Epithelial cell of esophagus (primary cell): ENCODE results near the gene MASP1.

ENCODE experiments used
- DNase-seq: peaks from one replicate; pipeline ENCODE4 v3.0.0; 2010; ENCODE audit warnings: low read depth
- H3K4me3 ChIP-seq: 2 replicates; pipeline ENCODE4 v1.5.1; 2011; ENCODE audit warnings: mild to moderate bottlenecking, low read length, control low read depth
- TF ChIP-seq, protein P1 (sequence below): IDR thresholded peaks from 2 replicates; pipeline ENCODE4 v1.5.1; 2011; ENCODE audit warnings: low read depth, mild to moderate bottlenecking, low read length, control low read depth, inconsistent platforms; ENCODE audit not compliant: insufficient read depth; ENCODE audit errors: missing control alignments

Gene MASP1

GRCh38 chr3:187267306-187267705, 24.2 kb downstream of the MASP1 start:
- TF ChIP-seq, protein P1, sequence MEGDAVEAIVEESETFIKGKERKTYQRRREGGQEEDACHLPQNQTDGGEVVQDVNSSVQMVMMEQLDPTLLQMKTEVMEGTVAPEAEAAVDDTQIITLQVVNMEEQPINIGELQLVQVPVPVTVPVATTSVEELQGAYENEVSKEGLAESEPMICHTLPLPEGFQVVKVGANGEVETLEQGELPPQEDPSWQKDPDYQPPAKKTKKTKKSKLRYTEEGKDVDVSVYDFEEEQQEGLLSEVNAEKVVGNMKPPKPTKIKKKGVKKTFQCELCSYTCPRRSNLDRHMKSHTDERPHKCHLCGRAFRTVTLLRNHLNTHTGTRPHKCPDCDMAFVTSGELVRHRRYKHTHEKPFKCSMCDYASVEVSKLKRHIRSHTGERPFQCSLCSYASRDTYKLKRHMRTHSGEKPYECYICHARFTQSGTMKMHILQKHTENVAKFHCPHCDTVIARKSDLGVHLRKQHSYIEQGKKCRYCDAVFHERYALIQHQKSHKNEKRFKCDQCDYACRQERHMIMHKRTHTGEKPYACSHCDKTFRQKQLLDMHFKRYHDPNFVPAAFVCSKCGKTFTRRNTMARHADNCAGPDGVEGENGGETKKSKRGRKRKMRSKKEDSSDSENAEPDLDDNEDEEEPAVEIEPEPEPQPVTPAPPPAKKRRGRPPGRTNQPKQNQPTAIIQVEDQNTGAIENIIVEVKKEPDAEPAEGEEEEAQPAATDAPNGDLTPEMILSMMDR = no peak

DNA sequence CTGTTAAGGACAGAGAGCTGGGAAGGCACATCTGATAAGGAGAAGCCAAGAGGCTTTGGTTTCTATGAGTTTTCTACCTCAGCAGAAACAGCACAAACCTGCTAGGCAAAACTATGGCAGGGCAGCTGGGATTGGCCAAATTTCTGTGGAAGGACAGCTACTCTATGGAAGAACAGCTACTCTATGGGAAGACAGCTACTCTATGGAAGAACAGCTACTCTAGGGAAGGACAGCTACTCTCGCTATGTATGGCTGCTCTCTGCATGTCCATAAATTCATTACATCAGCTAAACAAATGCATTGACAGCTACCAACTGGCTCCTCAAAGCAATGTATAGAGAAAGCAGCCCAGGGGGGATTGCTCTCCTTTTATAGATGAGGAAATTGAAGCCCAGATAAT, 24.8 kb downstream of the MASP1 start:
- DNase-seq = no peak
- H3K4me3 ChIP-seq = no peak overlapping the region
- TF ChIP-seq, protein P1 = no peak

More at GRCh38 chr3:187267306-187267705, 24.2 kb downstream of the MASP1 start:
- DNase-seq = no peak
- H3K4me3 ChIP-seq = no peak overlapping the region

GRCh38 chr3:187265461-187265955, 26.0 kb downstream of the MASP1 start:
- DNase-seq = no peak
- TF ChIP-seq, protein P1 = no peak
- no peak overlapping the region for H3K4me3 ChIP-seq

DNA sequence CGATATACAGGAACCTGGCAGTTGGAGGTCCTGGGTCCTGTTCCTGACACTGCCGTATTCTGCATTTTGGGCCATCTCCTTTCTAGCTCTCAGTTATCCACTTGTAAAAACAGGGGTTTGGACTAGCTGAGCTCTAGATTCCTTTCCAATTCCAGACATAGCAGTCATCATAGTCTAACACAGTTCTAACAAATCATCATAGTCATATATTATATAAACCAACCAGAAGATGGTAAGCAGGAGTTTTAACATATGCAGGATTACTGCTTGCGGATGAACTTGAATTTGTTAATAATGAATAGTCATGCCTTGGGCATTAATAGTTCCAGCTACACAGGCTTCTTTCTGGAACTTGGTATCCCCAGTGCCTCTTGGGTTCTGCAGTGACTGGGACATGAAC, 26.6 kb downstream of the MASP1 start:
- TF ChIP-seq, protein P1 = no peak
- DNase-seq = no peak
- no peak overlapping the region for H3K4me3 ChIP-seq

DNA sequence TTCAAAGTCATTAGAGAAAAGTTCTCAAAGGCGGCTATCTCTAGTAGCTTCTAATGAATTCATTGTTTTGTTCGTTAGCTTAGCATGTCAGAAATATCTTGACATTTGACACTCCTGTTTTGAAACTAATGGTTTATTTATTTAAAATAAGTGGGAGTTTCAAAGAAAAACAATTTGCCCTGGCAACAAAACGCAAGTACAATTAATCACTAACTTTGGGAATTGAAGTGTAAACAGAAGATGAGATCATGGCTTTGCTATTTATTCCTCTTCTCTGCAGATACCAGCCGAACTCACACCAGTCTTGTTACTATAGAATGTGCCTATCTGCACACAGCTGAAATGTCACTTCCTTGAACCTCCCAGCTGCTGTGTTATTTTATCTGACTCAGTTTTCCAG, 27.5 kb downstream of the MASP1 start:
- H3K4me3 ChIP-seq = no peak overlapping the region
- peak; percentile 72 for DNase-seq
- TF ChIP-seq, protein P1 = no peak

GRCh38 chr3:187263270-187263669, 28.3 kb downstream of the MASP1 start:
- no peak overlapping the region for H3K4me3 ChIP-seq
- DNase-seq = no peak
- TF ChIP-seq, protein P1 = no peak

DNA sequence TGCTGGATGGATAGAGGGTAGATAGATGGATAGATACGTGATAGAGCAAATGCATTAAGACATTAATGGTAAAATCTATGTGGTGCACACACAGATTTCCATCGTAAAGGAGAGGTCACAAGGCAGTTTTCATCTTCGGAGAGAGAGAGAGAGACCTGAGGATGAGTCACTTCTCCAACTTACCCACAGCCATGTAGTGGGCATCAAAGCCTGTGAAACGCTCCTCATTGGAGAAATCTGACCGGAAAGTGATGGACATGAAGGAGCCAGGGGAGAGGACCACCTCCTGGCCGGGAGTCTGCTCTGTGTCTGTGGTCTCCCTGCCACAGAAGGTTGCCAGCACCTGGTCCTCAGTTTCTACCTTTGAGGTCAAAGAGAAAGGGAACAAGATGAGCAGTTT, 29.2 kb downstream of the MASP1 start:
- H3K4me3 ChIP-seq = no peak overlapping the region
- DNase-seq = no peak
- TF ChIP-seq, protein P1 = no peak
